GM12878 (cell line): ENCODE data around the gene SAP25. TPM values are rescaled to one million over a fixed set of nuclear protein-coding genes. Genes with fewer than 3 reads are reported as not detected.

Experiments used
- ATAC-seq: fragments of 200-7000 bp; cut with Tn5 transposase; 3 replicates; pipeline ENCODE4 v1.9.1; 2020; ENCODE audit warnings: mild to moderate bottlenecking, moderate library complexity
- BruUV-seq: library from RNA; stranded (reverse); fragments of 400-500 nt; replicated peaks from 2 replicates; lab custom pipeline; 2021; lab: Mats Ljungman, UMichigan
- CTCF ChIA-PET: fragments of 300-600 bp; sonication (Branson Sonifier 250); formaldehyde crosslinking; extraction: SDS; loops from one replicate; lab custom pipeline; 2021; ENCODE audit warnings: inconsistent platforms; lab: Yijun Ruan, JAX
- POLR2A ChIA-PET: fragments of 350-600 bp; formaldehyde crosslinking; extraction: SDS; loops from one replicate; lab custom pipeline; 2021; ENCODE audit warnings: inconsistent platforms; lab: Charles Lee
- RAD21 ChIA-PET: fragments of 300-600 bp; sonication (Branson Sonifier 250); formaldehyde crosslinking; loops from one replicate; lab custom pipeline; 2023; ENCODE audit warnings: antibody characterized with exemption; ENCODE audit not compliant: unreplicated experiment; lab: Charles Lee
- SMC1A ChIA-PET: fragments of 300-600 bp; sonication (Branson Sonifier 250); formaldehyde crosslinking; loops from one replicate; lab custom pipeline; 2023; ENCODE audit not compliant: unreplicated experiment, uncharacterized antibody; lab: Charles Lee
- DNase-seq: peaks from one replicate; pipeline ENCODE4 v3.0.0-alpha.2; 2011; ENCODE audit warnings: low read depth, low spot score
- FAIRE-seq: peaks from 3 replicates; lab custom pipeline; 2011; peaks lifted over from hg19 to GRCh38; lab: Jason Lieb, UNC
- H2AFZ ChIP-seq: 2 replicates; pipeline ENCODE4 v1.6.0; 2011; ENCODE audit warnings: low read depth, low read length, control low read depth; ENCODE audit not compliant: control insufficient read depth
- H3K27ac ChIP-seq: 2 replicates; pipeline ENCODE4 v1.5.1; 2011; ENCODE audit warnings: control low read depth; ENCODE audit not compliant: control insufficient read depth, insufficient read depth
- H3K27me3 ChIP-seq, 2 experiments: replicated peaks in 1 of 2; 2 replicates each; pipeline versions ENCODE4 v1.6.0 to v1.6.1; 2011; ENCODE audit warnings: low read length in 1 of 2; ENCODE audit not compliant: control insufficient read depth in 2 of 2, insufficient read depth in 2 of 2
- H3K36me3 ChIP-seq, 2 experiments: 2 replicates each; pipeline ENCODE4 v1.5.1; 2011; ENCODE audit warnings: low read length in 1 of 2; ENCODE audit not compliant: control insufficient read depth in 2 of 2, insufficient read depth in 2 of 2
- H3K4me1 ChIP-seq: 2 replicates; pipeline ENCODE4 v1.6.1; 2011; ENCODE audit warnings: mild to moderate bottlenecking, low read length, moderate library complexity, mixed read lengths; ENCODE audit not compliant: control insufficient read depth, insufficient read depth
- H3K4me2 ChIP-seq: 2 replicates; pipeline ENCODE4 v1.6.0; 2011; ENCODE audit warnings: control low read depth; ENCODE audit not compliant: control insufficient read depth, insufficient read depth
- H3K4me3 ChIP-seq: fragments of 200-600 bp; sonication (generic); 2 replicates; pipeline ENCODE4 v1.5.1; 2016
- H3K79me2 ChIP-seq: 2 replicates; pipeline ENCODE4 v1.6.0; 2011; ENCODE audit warnings: low read length; ENCODE audit not compliant: control insufficient read depth, insufficient read depth
- H3K9ac ChIP-seq: 2 replicates; pipeline ENCODE4 v1.8.0; 2011; ENCODE audit warnings: low read length, control low read depth, mixed read lengths; ENCODE audit not compliant: control insufficient read depth, insufficient read depth
- H3K9me3 ChIP-seq: replicated peaks from 3 replicates; pipeline ENCODE4 v1.5.1; 2011; ENCODE audit warnings: mild to moderate bottlenecking, low read length; ENCODE audit not compliant: control insufficient read depth, insufficient read depth
- H4K20me1 ChIP-seq: 2 replicates; pipeline ENCODE4 v1.6.0; 2011; ENCODE audit not compliant: control insufficient read depth, insufficient read depth
- ATF3 ChIP-seq: IDR thresholded peaks from 2 replicates; pipeline ENCODE4 v1.6.1; 2011; ENCODE audit warnings: low read depth, mild to moderate bottlenecking, low read length, moderate library complexity, borderline replicate concordance; ENCODE audit errors: extremely low read depth
- CEBPZ ChIP-seq: fragments of 150-350 bp; IDR thresholded peaks from 2 replicates; pipeline ENCODE4 v1.6.1; 2016; ENCODE audit warnings: low read depth, low read length
- CHD4 ChIP-seq: fragments of 200-600 bp; sonication (generic); IDR thresholded peaks from 2 replicates; pipeline ENCODE4 v1.6.1; 2016; ENCODE audit warnings: mild to moderate bottlenecking
- IKZF2 ChIP-seq, 2 experiments: fragments of 450-650 bp; IDR thresholded peaks; 2 replicates each; pipeline ENCODE4 v1.6.1; 2017; ENCODE audit warnings: mild to moderate bottlenecking in 2 of 2, moderate library complexity in 2 of 2
- IRF5 ChIP-seq: fragments of 450-650 bp; IDR thresholded peaks from 2 replicates; pipeline ENCODE4 v1.6.1; 2017; ENCODE audit warnings: borderline replicate concordance
- KDM1A ChIP-seq: fragments of 200-600 bp; sonication (generic); IDR thresholded peaks from 2 replicates; pipeline ENCODE4 v1.6.1; 2016; ENCODE audit warnings: borderline replicate concordance
- SIX5 ChIP-seq: IDR thresholded peaks from 2 replicates; pipeline ENCODE4 v1.6.1; 2011; ENCODE audit warnings: mild to moderate bottlenecking, low read depth, low read length, moderate library complexity; ENCODE audit not compliant: severe bottlenecking
- SPI1 ChIP-seq: IDR thresholded peaks from 2 replicates; pipeline ENCODE4 v1.6.1; 2011; ENCODE audit warnings: low read depth, mild to moderate bottlenecking, low read length, moderate library complexity, borderline replicate concordance; ENCODE audit not compliant: insufficient read depth
- SUZ12 ChIP-seq: fragments of 200-600 bp; sonication (generic); IDR thresholded peaks from one replicate; pipeline ENCODE4 v1.6.1; 2018; ENCODE audit warnings: antibody characterized with exemption, mild to moderate bottlenecking; ENCODE audit not compliant: unreplicated experiment
- WRNIP1 ChIP-seq: IDR thresholded peaks from 2 replicates; pipeline ENCODE4 v1.6.1; 2011; ENCODE audit warnings: low read depth, low read length, improper control_type of control experiment, borderline replicate concordance
- ZNF687 ChIP-seq: fragments of 450-650 bp; IDR thresholded peaks from 2 replicates; pipeline ENCODE4 v1.6.1; 2017; ENCODE audit warnings: mild to moderate bottlenecking, moderate library complexity
- WGBS: methylation state at CpG from one replicate; pipeline ENCODE4 v1.1.6; 2016; ENCODE audit warnings: low lambda C conversion rate; ENCODE audit not compliant: insufficient replicate concordance, insufficient coverage; ENCODE audit errors: missing lambda C conversion rate; 5-methylcytosine and 5-hydroxymethylcytosine counted together
- in situ Hi-C: fragments of 300-500 bp; cut with MboI; formaldehyde crosslinking; loops from 9 replicates; pipeline ENCODE4 v1.14.3; 2018; ENCODE audit warnings: mixed read lengths
- intact Hi-C: fragments of 100-400 bp; cut with micrococcal nuclease; formaldehyde crosslinking; loops from one replicate; pipeline ENCODE4 v1.14.2; 2022; ENCODE audit not compliant: unreplicated experiment
- polyA plus RNA-seq, 11 experiments: library from polyadenylated mRNA; depleted of rRNA in 4 of 11; unstranded in 6 of 11; stranded (reverse) in 5 of 11; fragments of >200 nt; fragmentation: Nextera tagmentation in 4 of 11; fragmentation: Illumina TruSeq in 1 of 11; extraction: Ambion mirVana in 4 of 11; extraction: Trizol in 1 of 11; gene quantifications; 1 replicate in 1 of 11; 2 replicates in 10 of 11; pipeline versions ENCODE4 v1.2.1 to v1.2.3, GENCODE V29; 2011 to 2016; ENCODE audit warnings: inconsistent platforms in 2 of 11, missing spikeins in 2 of 11, low read depth in 1 of 11
- total RNA-seq, 4 experiments: library from RNA; depleted of rRNA in 3 of 4; stranded (reverse); fragments of >200 nt in 3 of 4; fragmentation: Illumina TruSeq in 1 of 4; extraction: Trizol in 1 of 4; gene quantifications; 2 replicates each; pipeline versions ENCODE4 v1.2.1 to v1.2.3, GENCODE V29; 2013 to 2021

Gene SAP25
- total and polyA plus RNA-seq, 10 of the 15 experiments (the other 5 are each of a cell fraction or from before 2014, with no cell fraction given), result 0.14 to 8.6 (median 1.1) TPM

GRCh38 chr7:100586266-100587025 is 12.7 kb upstream of the SAP25 start, which contains the start of gene FBXO24:
TSS of gene FBXO24 (plus strand) at chr7:100586328. CDS start at chr7:100586626, 298 bp downstream.
- H3K36me3 ChIP-seq, result peaks cover 1 to 4% of the 10 kb centered on the region in 2 experiments
- no TSS peak for BruUV-seq
- H3K27me3 ChIP-seq, result no peaks in the 10 kb centered on the region
- peak; percentile 100 for DNase-seq
- peak within 1 kb of the TSS; percentile 95 for H2AFZ ChIP-seq
- in situ Hi-C loops (no loop called here), intact Hi-C loops (loop anchor here (1.0 kb wide), 1 partner anchor 105 kb away; no protein-coding TSS in a partner anchor)
- H3K4me3 ChIP-seq, result peak within 1 kb of the TSS; percentile 83
- WGBS, result 1% methylated on average over 52 of the region's 53 CpGs
- peaks cover 24% of the 10 kb centered on the region for H3K4me1 ChIP-seq
- ATAC-seq, result peak; percentile 90
- ChIA-PET SMC1A (interaction anchor here (0.6 to 4.6 kb wide), 17 partner anchors 10 to 139 kb away, joined by 3 to 19 read pairs (median 4); partner anchors contain the start of genes AGFG2, MOSPD3 and POP7), RAD21 (interaction anchor here (0.8 to 4.2 kb wide), 21 partner anchors 15 to 266 kb away, joined by 3 to 21 read pairs (median 5); partner anchors contain the start of genes AGFG2, GIGYF1, MOSPD3 and POP7), POLR2A (interaction anchor here (0.5 to 4.3 kb wide), 26 partner anchors 9 to 504 kb away, joined by 3 to 47 read pairs (median 4); partner anchors contain the start of genes AGFG2, GNB2, MOSPD3 and POP7), CTCF (interaction anchor here (0.9 to 11.6 kb wide), 14 partner anchors 15 to 606 kb away, joined by 3 to 190 read pairs (median 5); partner anchors contain the start of genes GIGYF1, MOSPD3, POP7 and PPP1R35)
- peak; percentile 100 for FAIRE-seq
- H4K20me1 ChIP-seq, result no peaks in the 10 kb centered on the region
- peaks cover 32% of the 10 kb centered on the region for H3K79me2 ChIP-seq
- no peaks in the 10 kb centered on the region for H3K9me3 ChIP-seq
- H3K9ac ChIP-seq, result peak within 1 kb of the TSS; percentile 86
- peak within 1 kb of the TSS; percentile 88 for H3K27ac ChIP-seq
- peak within 1 kb of the TSS; percentile 99 for H3K4me2 ChIP-seq
- TF ChIP-seq CHD4 (no peak), CEBPZ (peak; percentile 99), SIX5 (peak; percentile 22), SPI1 (no peak), SUZ12 (no peak), KDM1A (no peak), WRNIP1 (no peak), IRF5 (no peak), ATF3 (no peak), ZNF687 (no peak), IKZF2 (IDR thresholded peaks at IDR 0.05) (peak in 1 of 2 experiments; percentile 70; a peak in 1 of 4 replicates)
